ENCODE measurements around the gene DNAI2.
"Not testable (repeated sequence)": the region's sequence is repeated elsewhere in the genome, so short reads cannot be mapped to it uniquely, and the experiment has no call there.

The DNAI2 gene

DNA sequence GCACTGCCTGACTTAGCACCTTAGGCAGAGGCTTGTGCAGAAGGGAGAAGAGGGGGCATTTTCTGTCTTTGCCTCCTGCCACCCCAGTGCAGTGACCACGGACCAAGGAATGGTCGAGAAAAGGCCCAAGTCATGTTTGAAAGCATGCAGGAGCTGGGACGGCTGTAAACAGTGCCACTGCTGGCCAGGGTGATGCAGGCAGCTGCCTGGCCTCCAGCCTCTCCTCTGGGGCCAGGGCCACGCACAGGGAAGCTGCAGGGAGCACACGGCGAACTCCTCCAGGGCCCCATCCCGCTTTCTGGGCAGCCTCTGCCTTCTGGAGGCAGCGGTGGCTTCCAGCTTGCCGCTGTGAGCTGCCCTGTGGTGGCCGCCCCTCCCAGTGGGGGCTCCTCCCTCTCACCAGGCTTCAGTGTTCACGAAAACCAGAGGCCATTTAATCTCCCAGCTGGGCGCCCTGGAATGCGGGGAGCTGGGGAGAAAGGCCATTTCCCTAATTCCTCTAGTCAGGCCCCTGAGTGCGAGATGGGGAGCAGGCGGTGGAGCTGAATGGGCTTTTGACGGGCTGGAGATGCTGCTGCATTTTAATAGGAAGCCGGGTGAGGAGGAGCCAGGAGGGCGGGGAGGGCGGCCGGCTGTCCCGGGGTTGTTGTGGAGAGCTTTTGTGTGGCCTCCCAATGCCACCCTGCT lies 28.7 kb upstream of the DNAI2 start:
- DNase-seq, result no peak

DNA sequence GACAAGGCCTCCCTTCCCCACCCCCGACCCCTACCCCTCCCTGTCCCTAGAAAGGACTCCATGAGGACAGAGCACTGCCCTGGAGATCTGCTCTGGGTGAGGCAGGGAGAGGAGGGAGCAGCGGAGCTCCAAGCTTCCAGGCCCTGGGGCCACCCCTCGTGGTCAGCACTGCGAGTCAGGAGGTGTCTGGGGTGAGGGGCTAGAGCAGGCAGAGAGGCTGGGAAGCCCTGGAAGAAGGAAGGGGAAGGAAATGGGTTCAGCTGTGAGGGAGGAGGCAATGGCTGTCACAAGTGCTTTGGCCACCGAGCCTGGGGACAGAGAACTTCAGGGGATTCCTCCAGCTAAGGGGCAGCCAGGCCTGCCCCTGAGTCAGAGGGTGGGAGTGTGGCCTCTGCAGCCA lies 28.2 kb upstream of the DNAI2 start:
- no peak for DNase-seq

DNA sequence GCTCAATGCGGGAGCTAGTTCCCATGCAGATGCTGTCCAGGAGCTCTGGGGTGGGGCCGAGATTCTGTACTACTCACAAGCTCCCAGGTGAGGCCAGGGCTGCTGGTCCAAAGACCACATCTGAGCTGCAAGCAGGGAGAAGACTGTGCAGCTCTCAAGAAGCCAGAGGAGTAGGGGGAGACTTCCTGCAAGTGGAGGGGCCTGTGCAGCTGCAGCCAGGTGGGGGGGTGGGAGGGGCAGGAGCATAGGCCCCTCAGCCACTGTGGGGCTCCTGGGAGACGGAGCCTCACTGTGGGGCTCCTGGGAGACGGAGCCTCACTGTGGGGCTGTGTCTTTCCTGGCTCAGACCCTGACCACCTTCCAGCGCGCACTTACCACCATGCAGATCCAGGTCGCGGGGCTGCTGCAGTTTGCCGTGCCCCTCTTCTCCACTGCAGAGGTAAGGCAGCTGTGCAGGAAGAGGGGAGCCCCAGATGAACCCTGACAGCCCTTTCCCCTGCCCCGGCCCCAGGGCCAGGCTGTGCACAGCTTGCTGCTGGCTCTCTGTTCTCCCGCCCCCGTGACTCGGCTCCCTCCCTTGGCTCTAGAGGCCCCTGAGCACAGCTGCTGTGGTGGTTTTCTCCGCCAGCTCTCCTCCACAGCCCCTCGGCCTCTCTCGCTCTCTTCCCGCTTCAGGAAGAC lies 24.3 kb upstream of the DNAI2 start:
- no peak for DNase-seq

DNA sequence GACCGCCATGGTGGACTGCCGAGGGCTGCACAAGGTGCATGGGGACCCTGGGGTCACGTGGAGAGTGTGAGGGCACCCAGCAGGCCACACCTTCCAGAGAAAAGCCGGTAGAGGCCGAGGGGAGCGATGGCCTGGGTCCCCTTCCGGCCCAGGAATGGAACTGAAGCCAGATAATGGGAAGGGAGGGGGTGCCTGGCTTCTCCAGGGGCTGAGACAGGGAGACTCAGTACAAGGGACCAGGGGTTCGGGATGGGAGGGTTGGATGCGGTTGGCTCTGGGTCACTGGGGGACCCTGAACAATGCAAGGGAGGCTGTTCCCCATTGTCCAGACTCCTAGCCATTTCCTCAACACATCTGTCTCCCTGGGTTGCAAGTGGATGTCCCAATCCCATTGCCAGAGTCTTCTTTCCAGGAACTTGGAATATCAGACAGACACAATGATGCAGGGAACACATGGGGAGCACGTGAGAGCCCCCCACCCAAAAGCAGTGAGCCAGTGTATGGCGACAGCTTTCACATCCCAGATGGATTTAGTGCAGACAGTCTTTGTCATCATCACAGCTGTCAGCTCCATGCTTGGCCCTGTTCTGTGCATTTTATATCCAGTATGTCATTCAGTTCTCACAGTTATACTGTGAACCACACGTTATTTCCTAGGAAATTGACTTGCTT lies 23.6 kb upstream of the DNAI2 start:
- DNase-seq, result no peak

DNA sequence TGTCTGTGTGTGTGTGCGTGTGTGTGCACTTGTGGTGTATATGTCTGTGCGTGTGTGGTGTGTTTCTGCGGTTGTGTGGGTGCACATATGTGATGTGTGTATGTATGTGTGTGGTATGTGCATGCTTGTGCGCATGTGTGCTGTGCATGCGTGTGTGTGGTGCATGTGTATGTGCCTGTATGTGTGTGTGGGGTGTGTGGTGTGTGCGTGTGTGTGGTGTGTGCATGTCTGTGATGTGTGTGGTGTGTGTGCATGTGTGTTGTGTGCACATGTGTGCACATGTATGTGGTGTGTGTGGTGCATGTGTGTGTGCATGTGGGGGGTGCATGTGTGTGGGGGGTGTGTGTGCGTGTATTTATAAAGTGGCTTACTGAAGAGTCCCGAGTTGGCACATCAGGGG lies 23.0 kb upstream of the DNAI2 start:
- DNase-seq, result no peak

DNA sequence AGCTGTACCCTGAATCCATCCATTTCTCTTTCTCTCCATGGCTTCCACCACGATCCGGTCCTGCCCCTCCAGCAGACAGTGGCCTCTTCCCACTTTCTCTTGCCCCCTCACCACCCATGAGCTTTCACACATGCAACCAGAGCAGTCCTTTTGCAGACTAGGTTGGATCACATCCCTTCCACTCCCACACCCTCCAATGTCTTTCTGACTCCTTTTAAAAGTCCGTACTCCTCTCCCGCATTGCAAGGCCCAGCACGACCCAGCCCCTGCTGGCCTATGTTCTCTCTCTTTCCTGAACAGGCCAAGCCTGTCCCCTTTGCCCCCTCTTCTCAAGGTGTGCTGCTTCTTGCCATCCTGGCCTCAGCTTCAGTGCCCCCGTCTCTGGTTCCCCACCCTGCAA lies 22.5 kb upstream of the DNAI2 start:
- DNase-seq, result no peak

DNA sequence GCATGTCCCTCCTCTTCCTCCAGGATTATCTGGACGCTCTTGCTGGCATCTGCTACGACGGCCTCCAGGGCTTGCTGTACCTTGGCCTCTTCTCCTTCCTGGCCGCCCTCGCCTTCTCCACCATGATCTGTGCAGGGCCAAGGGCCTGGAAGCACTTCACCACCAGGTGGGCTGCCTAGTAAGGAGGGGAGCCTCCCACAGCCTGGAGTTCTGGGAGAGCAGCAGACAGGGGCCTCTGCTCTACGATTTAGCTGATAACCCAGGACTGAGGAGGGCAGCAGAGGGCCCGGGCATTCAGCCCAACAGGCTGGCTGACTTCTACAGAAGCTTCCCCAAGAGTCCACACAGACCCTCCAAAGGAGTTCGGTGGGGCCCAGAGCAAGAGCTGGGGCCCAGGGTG lies 21.8 kb upstream of the DNAI2 start:
- DNase-seq, result no peak

DNA sequence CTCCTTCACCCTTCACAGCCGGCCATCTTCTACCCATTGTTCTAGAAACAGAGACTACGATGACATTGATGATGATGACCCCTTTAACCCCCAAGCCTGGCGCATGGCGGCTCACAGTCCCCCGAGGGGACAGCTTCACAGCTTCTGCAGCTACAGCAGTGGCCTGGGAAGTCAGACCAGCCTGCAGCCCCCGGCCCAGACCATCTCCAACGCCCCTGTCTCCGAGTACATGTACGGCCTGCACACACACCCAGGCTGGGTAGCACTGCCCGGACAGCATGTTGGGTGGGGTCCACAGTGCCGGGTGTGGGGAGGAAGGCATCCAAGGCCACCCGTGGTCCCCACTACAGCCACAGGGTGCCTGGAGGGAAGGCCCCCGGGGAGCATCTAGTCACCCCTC lies 21.0 kb upstream of the DNAI2 start:
- DNase-seq, result no peak

DNA sequence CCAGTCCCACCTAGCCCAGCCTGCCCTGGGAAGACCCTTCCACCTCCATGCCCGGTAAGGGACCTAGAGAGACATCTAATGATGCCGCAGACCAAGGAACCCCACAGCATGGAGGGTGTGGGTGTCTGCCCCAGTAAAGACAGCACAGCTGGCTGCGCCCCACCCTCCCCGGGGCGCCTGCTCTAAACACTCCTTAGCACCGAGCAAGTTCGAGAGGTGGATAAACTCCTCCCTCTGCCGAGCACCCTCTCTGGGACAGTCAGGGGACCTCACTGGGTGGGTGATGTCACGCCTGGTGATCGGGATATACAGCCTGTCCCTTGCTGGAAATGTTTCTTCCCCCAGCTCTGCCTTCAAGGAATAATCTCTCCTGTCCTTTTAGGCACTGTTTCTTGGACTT lies 16.7 kb upstream of the DNAI2 start:
- DNase-seq, result no peak

DNA sequence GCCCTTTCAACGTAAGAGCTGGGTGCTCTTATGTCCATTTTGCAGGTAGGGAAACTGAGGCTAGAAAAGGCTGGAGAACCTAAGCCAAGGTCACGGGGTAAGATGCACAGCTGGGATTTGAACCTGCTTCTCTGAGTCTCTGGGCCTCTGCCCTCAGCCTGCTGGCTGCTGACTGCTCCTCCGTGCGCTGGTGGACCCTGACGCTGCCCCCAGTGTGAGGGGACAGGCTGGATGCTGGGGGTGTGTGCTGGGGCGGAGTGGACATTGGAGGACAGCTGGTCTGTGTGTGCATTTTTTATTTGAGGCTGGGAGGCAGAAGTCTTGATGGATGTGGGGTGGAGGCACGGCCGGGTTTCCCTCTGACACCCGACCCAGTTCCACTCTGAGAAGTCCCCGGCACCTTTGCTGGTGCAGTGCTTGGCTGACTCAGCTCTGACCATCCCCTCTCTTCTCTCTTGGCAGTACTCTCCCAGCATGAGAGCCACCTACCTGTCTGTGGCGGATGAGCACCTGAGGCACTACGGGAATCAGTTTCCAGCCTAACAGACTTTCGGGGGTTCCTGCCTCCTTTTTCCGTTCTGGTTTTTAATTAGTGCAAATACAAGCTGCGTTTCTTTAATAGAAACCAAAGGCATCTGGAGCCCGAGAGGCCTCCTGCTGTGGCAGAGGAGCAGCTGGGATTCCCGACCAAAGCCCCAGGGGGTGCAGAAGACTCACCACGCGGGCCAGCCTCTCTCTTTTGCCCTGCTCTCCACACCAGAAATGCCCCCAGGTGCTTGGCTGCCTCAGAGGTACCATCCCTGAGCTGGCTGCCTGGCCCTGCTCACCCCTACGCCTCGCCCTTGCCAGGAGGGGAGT lies 14.1 kb upstream of the DNAI2 start:
- DNase-seq, result peak in 1 of 2 experiments; percentile 11

DNA sequence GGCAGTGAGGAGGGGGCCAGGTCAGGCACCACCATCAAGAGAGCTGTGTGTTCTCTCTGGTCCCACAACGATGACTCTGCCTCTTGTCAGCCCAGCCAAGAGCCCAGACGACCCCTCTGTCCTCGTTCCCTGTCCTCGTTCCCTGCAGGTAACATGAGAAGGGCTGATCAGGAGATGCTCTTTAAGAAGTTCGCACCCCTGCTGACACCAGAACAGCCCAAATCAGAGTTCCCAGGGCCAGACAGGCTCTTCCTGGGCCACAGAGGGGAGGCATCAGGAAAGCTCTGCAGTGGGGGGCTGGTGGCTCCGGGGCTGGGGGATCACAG lies 13.5 kb upstream of the DNAI2 start:
- DNase-seq, result no peak

DNA sequence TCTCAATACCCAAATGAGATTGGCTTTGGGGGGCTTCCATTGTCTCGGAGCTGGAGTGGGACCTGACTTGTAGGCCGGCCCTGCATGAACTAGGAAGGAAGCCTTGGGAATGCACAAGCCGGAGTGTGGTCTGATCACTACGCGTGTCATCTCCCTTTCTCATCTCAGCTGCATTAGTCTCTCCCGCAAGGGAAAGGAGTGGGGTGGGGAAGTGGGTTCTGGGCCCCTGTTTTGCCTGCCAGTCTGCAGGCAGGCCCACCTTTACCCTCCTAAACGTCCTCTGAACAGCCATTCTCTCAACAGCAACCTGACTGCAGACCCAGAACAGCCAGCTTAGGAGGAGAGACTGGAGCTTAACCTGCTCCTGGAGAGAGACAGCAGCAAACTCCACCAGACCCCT lies 11.4 kb upstream of the DNAI2 start:
- no peak for DNase-seq

DNA sequence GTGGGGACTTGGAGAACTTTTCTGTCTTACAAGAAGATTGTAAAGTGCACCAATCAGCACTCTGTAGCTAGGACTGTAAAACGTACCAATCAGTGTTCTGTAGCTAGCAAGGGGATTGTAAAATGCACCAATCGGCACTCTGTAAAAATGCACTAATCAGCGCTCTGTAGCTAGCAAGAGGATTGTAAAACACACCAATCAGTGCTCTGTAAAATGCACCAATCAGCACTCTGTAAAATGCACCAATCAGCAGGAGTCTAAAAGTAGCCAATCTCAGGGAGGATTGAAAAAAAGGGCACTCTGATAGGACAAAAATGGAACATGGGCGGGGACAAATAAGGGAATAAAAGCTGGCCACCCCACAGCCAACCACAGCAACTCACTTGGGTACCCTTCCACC lies 7.0 kb upstream of the DNAI2 start:
- not testable (repeated sequence) for DNase-seq

DNA sequence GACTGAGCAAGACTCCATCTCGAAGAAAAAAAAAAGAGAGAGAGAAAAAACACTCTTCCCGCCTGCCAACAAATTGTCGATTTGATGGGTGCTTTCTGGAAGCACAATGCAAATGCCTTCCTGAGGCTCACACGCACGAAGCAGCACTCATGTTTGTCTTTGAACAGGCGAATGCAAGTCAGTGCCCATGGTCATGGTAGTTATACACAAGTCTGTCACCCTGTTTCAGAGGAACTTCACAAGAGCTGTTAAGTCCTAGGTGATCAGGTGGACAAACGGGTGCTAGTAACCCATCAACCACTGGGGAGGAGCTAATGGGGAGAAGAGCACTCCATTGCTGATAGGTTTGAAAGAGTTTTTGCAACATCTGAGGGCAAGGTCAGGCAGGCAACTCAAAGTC lies 6.5 kb upstream of the DNAI2 start:
- no peak for DNase-seq

DNA sequence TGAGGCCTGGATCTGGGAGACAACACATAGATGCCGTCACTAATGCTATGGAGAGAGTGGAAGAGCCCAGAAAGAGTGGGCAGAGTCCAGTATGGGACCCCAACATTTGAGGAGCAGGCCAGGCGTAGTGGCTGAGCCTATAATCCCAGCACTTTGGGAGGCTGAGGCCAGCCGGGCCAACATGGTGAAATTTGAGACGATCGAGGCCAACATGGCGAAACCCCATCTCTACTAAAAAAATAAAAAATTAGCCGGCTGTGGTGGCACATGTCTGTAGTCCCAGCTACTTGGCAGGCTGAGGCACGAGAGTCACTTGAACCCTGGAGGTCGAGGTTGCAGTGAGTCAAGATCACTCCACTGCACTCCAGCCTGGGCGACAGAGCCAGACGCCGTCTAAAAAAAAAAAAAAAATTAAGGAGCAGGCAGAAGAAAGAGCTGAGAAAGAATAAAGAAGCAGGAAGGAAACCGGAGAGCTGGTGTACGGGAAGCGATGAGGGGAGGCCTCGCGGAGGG lies 6.0 kb upstream of the DNAI2 start:
- DNase-seq, result no peak

DNA sequence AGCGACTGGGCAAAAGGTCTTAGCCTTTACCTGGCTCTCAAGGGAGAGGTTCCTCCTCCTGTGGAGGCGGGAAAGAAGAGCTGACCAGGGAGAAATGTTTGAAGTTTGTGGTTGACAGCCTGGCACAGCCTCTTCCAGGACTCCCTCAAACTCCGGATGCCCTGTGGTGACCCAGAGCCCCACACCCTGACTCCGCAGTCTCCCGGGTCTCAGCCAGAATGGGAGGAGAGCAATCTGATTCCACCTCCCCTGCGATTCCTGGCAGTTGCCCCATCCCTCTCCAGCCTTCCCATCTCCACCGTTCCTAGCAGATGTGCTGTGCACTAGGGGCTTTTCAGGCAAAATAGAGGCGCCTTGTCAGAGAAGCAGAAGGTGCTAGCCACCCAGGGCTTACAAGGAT lies 5.5 kb upstream of the DNAI2 start:
- DNase-seq, result no peak

DNA sequence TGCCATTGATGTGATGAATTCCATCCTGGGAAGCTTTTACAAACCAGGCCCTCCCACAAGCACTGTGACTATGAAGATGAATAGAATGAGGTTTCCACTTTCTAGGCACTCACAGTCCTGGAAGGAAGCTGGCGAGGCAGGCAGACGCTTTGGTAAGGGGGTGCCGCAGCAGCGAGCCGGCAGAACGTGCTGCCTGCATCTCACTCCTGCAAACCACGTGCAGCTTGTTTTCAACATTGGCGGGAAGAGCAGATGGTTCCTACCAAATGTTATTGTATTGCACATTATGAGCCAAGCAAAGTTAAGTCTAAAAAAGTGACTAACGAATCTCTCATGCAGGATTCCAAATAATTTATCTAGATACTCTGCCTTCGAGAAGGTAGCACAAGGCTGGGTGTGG lies 3.7 kb upstream of the DNAI2 start:
- no peak for DNase-seq

DNA sequence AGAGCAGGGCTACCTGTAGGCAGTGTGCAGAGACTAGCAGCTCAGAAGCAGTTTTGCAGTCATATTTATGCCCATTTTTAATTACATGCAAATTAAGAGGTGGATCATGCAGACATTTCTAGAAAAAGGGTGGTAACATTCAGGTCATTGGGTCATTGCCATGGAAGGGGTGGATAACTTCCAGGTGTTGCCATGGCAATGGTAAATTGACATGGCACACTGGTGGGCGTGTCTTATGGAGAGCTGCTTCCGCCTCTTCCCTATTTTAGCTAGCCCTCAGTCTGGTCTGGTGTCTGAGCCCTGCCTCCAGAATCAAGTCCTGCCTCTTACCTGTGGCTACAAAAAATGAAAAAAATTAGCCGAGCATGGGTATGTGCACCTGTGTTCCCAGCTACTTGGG lies 2.8 kb upstream of the DNAI2 start:
- DNase-seq, result peak; percentile 10 to 27

DNA sequence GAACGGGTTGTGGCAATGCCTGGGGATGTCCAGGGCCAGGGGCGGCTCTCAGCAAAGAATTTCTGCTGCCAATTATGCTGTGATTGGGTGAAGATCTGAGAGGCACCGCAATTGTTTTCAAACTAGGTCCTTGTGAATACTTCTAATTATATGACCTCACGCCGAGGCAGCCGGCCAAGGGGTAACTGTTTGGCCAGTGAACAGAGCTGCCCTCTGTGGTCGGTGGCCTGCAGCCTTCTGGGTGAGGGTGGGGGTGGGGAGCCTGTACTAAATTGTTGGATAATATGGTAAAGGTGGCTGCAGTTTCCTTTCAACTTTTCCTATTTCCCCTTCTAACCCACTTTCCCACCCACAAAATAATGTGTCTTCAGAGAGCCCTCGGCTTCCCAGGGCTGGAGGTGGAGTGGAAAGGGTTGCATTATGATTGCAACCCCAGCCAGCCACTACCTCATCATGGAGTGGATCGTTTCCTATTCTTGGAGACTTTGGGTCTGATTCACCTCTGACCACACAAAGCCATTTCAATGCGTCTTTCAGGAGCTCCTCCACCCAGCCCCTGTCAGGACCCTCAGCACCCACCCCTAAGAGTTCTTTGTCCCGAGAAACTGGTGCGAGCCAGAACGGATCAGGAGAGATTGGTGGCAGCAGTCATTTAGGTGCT lies 2.0 kb upstream of the DNAI2 start:
- no peak for DNase-seq

DNA sequence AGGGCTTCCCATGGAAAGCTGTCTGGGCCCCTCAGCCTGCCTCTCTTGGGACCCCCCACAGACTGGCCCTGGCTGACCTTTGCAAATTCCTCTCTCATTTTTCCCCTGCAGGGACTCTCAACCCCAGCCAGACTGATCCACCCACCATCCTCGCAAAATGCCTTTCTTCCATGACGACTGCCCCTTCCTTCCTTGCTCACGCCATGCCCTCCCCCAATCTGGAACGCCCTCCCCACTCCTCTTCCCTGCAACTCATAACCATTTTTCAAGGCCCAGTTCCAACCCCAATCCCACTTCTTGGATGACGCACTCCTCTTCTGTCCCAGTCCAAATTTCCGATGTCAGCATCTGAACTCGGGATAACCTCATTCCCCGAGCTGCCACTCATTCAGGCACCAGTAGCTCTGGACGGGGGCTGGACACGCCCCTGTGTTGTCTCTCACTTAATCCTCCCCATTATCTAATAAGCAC lies 1.3 kb upstream of the DNAI2 start:
- DNase-seq, result no peak

DNA sequence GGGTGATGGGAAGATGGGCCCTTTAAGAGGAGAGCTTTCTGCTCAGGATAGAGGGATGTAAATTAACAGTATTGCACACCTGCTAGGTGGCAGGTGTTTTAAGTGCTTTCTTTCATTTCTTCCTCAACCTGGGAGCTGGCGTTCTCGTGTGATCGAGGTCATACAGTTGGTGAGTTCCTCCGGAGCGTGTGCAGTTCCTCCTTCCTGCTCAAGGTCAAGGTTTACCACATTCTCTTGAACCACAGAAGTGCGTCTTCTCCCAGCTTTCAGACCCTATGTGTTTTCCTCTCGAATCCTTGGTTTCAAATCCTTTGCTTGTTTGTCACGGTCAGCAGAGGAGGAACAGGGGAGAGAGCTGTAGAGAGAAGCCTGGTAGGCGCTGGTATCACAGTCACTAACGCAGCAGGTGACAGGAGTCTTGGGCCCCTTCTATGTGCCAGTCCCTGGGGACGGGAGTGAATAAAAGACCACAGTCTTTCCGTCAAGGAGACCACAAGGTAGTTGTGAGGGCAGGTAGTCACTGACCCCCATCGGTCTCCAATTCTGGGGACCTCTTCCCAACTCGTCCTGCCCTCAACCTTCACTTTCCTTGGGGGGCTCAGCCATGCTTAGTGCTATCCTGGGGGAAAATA lies 791 bp downstream of the DNAI2 start:
- peak in 1 of 2 experiments; percentile 49 for DNase-seq

DNA sequence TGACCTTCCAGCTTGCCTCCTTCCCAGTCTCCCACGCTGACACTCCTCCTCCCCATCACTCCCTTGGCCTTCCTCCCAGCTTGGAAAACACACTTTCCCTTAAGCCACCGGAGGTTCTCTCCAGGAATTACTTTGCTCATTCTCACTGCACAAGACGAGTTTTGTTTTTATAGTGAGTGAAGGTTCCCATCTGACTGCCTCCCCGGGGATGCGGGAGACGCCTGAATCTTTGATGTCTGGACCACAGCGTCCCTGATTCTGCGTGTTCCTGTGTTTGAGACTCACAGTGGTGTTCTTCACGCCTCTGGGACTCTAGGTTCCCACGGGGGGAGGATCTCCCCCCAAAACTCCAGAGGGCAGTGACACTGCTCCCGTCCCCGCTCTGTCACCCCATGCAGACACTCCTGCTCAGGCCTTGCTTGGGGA lies 2.0 kb downstream of the DNAI2 start:
- DNase-seq, result no peak

All from NCI-H526 (cell line).